Body of pancreas (tissue), 4 donors: ENCODE results near the gene AKAP12. TPM values are rescaled to one million over a fixed set of nuclear protein-coding genes. Genes with fewer than 3 reads are reported as not detected.

Experiments used
- ATAC-seq: fragments of 150-250 bp; one replicate; pipeline ENCODE4 v1.9.1; 2016
- DNase-seq, 4 donors: peaks; one replicate each; pipeline ENCODE4 v3.0.0-alpha.2; 2019
- H3K27ac ChIP-seq, 4 donors: fragments of 200-600 bp; sonication (generic); 1 replicate in 3 of 4; 2 replicates in 1 of 4; pipeline versions ENCODE4 v1.5.1 to v1.6.1; 2016 to 2019; ENCODE audit warnings: mild to moderate bottlenecking in 1 of 4, mixed read lengths in 1 of 4, moderate library complexity in 1 of 4
- H3K27me3 ChIP-seq, 2 donors: fragments of 200-600 bp; sonication (generic); one replicate each; pipeline ENCODE4 v1.6.0; 2016; ENCODE audit warnings: mild to moderate bottlenecking in 1 of 2
- H3K36me3 ChIP-seq, 2 donors: fragments of 200-600 bp; sonication (generic); replicated peaks in 1 of 2; 2 replicates each; pipeline ENCODE4 v1.5.1; 2016; ENCODE audit warnings: low read depth in 2 of 2; ENCODE audit not compliant: insufficient read depth in 1 of 2
- H3K4me1 ChIP-seq: fragments of 200-600 bp; sonication (generic); one replicate; pipeline ENCODE4 v1.6.0; 2016
- H3K4me3 ChIP-seq, 2 donors: fragments of 200-600 bp; sonication (generic); 1 replicate in 1 of 2; 2 replicates in 1 of 2; pipeline ENCODE4 v1.5.1; 2016 to 2019
- H3K9me3 ChIP-seq, 3 donors: fragments of 200-600 bp; sonication (generic); 1 replicate in 2 of 3; 2 replicates in 1 of 3; pipeline ENCODE4 v1.5.1; 2016
- CTCF ChIP-seq, 7 experiments: fragments of 450-650 bp in 4 of 7; fragments of 200-600 bp in 3 of 7; sonication (generic) in 3 of 7; IDR thresholded peaks; one replicate each; pipeline ENCODE4 v1.5.1; 2016 to 2019; ENCODE audit warnings: antibody characterized with exemption in 7 of 7
- POLR2A ChIP-seq, 3 donors: fragments of 450-650 bp; IDR thresholded peaks; one replicate each; pipeline ENCODE4 v1.6.1; 2016; ENCODE audit warnings: antibody characterized with exemption in 3 of 3, mild to moderate bottlenecking in 2 of 3
- WGBS, 2 donors: methylation state at CpG; one replicate each; pipeline ENCODE4 v1.1.5; 2017; 5-methylcytosine and 5-hydroxymethylcytosine counted together
- intact Hi-C: fragments of 100-400 bp; cut with DNase I; formaldehyde crosslinking; loops from one replicate; pipeline ENCODE4 v1.15.1; 2023
- total RNA-seq, 2 donors: library from RNA; depleted of rRNA; stranded (reverse); fragments of >200 nt; gene quantifications; one replicate each; pipeline ENCODE4 v1.1.0, GENCODE V29; 2016

The AKAP12 gene
- total RNA-seq, 2 donors from 2014 or later, result 25.2 to 49.1 TPM

GRCh38 chr6:151374036-151374683, 134.4 kb downstream of the AKAP12 start:
- 79 to 89% methylated on average over 5 of the region's 5 CpGs for WGBS, 2 donors
- Histone ChIP-seq H3K9me3 (no peaks in the 10 kb centered on the region), H3K4me3 (no peak overlapping the region), H3K36me3 (peaks cover 3 to 5% of the 10 kb centered on the region in 2 donors), H3K27ac (peak overlapping the region in 1 of 4 donors; percentile 5), H3K27me3 (no peaks in the 10 kb centered on the region), H3K4me1 (no peaks in the 10 kb centered on the region)
- TF ChIP-seq CTCF (IDR thresholded peaks at IDR 0.05) (no peak), POLR2A (IDR thresholded peaks at IDR 0.05) (no peak)
- intact Hi-C loops, result no loop called here
- ATAC-seq (no peak), DNase-seq (peak in 1 of 4 donors; percentile 8)

GRCh38 chr6:151375833-151376232, 136.1 kb downstream of the AKAP12 start:
- no peaks in the 10 kb centered on the region for H3K27me3 ChIP-seq
- no peak for DNase-seq
- H3K27ac ChIP-seq, result no peak overlapping the region
- TF ChIP-seq CTCF (IDR thresholded peaks at IDR 0.05) (no peak), POLR2A (IDR thresholded peaks at IDR 0.05) (no peak)
- no peak overlapping the region for H3K4me3 ChIP-seq
- intact Hi-C loops, result no loop called here
- no peak for ATAC-seq
- WGBS, 2 donors, result 89 to 93% methylated on average over 2 of the region's 2 CpGs
- peaks cover 2% of the 10 kb centered on the region in 2 donors for H3K36me3 ChIP-seq
- H3K4me1 ChIP-seq, result no peaks in the 10 kb centered on the region
- H3K9me3 ChIP-seq, result no peaks in the 10 kb centered on the region

GRCh38 chr6:151376440-151376839, 136.7 kb downstream of the AKAP12 start:
- TF ChIP-seq POLR2A (IDR thresholded peaks at IDR 0.05), result no peak
- TF ChIP-seq CTCF (IDR thresholded peaks at IDR 0.05), result no peak
- H3K36me3 ChIP-seq, result no peaks in the 10 kb centered on the region

GRCh38 chr6:151377095-151377494, 137.3 kb downstream of the AKAP12 start:
- no peak for ATAC-seq
- TF ChIP-seq CTCF (IDR thresholded peaks at IDR 0.05), result no peak
- TF ChIP-seq POLR2A (IDR thresholded peaks at IDR 0.05), result no peak
- intact Hi-C loops, result no loop called here

More at GRCh38 chr6:151376440-151376839, 136.7 kb downstream of the AKAP12 start:
- intact Hi-C loops, result no loop called here
- WGBS, 2 donors, result 88 to 92% methylated on average over 1 of the region's 1 CpG
- Histone ChIP-seq H3K27ac (no peak overlapping the region), H3K27me3 (no peaks in the 10 kb centered on the region), H3K9me3 (no peaks in the 10 kb centered on the region), H3K4me1 (no peaks in the 10 kb centered on the region), H3K4me3 (no peak overlapping the region)
- ATAC-seq (no peak), DNase-seq (no peak)

More at GRCh38 chr6:151377095-151377494, 137.3 kb downstream of the AKAP12 start:
- Histone ChIP-seq H3K36me3 (no peaks in the 10 kb centered on the region), H3K9me3 (no peaks in the 10 kb centered on the region), H3K4me1 (no peaks in the 10 kb centered on the region), H3K27me3 (no peaks in the 10 kb centered on the region), H3K27ac (no peak overlapping the region), H3K4me3 (no peak overlapping the region)
- WGBS, 2 donors, result 82 to 93% methylated on average over 3 of the region's 3 CpGs
- DNase-seq, result no peak
